HG03280 (cell line): ENCODE measurements around the gene VPS8.

Experiments used
- ATAC-seq: cut with Tn5 transposase; IDR thresholded peaks from one replicate; pipeline ENCODE4 v1.9.1; 2021; ENCODE audit warnings: mild to moderate bottlenecking, moderate library complexity; ENCODE audit not compliant: unreplicated experiment

Gene VPS8

GRCh38 chr3:184784731-184785500, 27.1 kb upstream of the VPS8 start:
- no peak for ATAC-seq

GRCh38 chr3:184785890-184786279, 26.1 kb upstream of the VPS8 start:
- ATAC-seq = no peak

- no peak for ATAC-seq
Observed at GRCh38 chr3:184786280-184786941, 25.6 kb upstream of the VPS8 start.

- no peak for ATAC-seq
Observed at GRCh38 chr3:184788751-184789150, 23.2 kb upstream of the VPS8 start.

GRCh38 chr3:184789314-184789998, 22.5 kb upstream of the VPS8 start:
- ATAC-seq = no peak

GRCh38 chr3:184791171-184791570, 20.8 kb upstream of the VPS8 start:
- ATAC-seq = no peak

- ATAC-seq = no peak
Observed at GRCh38 chr3:184795522-184796190, 16.3 kb upstream of the VPS8 start.

GRCh38 chr3:184796551-184796950, 15.4 kb upstream of the VPS8 start:
- ATAC-seq = no peak

- ATAC-seq = no peak
Observed at GRCh38 chr3:184796954-184797353, 15.0 kb upstream of the VPS8 start.

GRCh38 chr3:184798120-184798519, 13.8 kb upstream of the VPS8 start:
- no peak for ATAC-seq

- ATAC-seq = no peak
Observed at GRCh38 chr3:184800349-184800930, 11.5 kb upstream of the VPS8 start.

GRCh38 chr3:184801241-184801785, 10.7 kb upstream of the VPS8 start:
- no peak for ATAC-seq

- ATAC-seq = no peak
Observed at GRCh38 chr3:184802150-184802549, 9.8 kb upstream of the VPS8 start.

GRCh38 chr3:184804801-184805200, 7.2 kb upstream of the VPS8 start:
- no peak for ATAC-seq

- ATAC-seq = no peak
Observed at GRCh38 chr3:184805351-184806038, 6.5 kb upstream of the VPS8 start.

- ATAC-seq = no peak
Observed at GRCh38 chr3:184806567-184807271, 5.2 kb upstream of the VPS8 start.

- no peak for ATAC-seq
Observed at GRCh38 chr3:184807549-184807948, 4.4 kb upstream of the VPS8 start.

- ATAC-seq = no peak
Observed at GRCh38 chr3:184808021-184808420, 3.9 kb upstream of the VPS8 start.

GRCh38 chr3:184810146-184810545, 1.8 kb upstream of the VPS8 start:
- no peak for ATAC-seq

- ATAC-seq = no peak
Observed at GRCh38 chr3:184811034-184811433, 932 bp upstream of the VPS8 start.
